GM12872 (cell line): Measurements from ENCODE around the gene KATNBL1.

Source experiments
- TF ChIP-seq, protein P1 (sequence below): IDR thresholded peaks from 3 replicates; pipeline ENCODE4 v1.5.1; 2011; ENCODE audit warnings: low read depth, mild to moderate bottlenecking, low read length, moderate library complexity; ENCODE audit not compliant: insufficient read depth

Gene KATNBL1

DNA sequence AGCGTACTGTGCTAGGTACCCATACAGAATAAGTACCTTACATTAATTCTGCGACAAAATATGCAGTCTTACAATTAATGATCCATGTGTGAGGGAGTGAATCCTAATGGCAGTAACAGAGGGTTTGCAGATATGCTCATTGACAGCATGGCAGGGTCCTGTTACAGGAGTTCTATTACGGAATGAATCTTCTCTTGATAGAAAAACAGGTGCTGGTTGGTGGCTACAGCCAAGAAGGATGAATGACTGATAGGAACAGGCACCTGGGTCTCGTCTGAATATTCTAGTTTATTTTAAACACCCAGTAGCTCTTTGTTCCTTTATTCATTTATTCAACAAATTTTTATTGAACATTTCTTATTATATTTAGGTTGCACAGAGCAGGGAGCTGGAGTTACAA, 85.2 kb downstream of the KATNBL1 start:
- TF ChIP-seq, protein P1, sequence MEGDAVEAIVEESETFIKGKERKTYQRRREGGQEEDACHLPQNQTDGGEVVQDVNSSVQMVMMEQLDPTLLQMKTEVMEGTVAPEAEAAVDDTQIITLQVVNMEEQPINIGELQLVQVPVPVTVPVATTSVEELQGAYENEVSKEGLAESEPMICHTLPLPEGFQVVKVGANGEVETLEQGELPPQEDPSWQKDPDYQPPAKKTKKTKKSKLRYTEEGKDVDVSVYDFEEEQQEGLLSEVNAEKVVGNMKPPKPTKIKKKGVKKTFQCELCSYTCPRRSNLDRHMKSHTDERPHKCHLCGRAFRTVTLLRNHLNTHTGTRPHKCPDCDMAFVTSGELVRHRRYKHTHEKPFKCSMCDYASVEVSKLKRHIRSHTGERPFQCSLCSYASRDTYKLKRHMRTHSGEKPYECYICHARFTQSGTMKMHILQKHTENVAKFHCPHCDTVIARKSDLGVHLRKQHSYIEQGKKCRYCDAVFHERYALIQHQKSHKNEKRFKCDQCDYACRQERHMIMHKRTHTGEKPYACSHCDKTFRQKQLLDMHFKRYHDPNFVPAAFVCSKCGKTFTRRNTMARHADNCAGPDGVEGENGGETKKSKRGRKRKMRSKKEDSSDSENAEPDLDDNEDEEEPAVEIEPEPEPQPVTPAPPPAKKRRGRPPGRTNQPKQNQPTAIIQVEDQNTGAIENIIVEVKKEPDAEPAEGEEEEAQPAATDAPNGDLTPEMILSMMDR = no peak

DNA sequence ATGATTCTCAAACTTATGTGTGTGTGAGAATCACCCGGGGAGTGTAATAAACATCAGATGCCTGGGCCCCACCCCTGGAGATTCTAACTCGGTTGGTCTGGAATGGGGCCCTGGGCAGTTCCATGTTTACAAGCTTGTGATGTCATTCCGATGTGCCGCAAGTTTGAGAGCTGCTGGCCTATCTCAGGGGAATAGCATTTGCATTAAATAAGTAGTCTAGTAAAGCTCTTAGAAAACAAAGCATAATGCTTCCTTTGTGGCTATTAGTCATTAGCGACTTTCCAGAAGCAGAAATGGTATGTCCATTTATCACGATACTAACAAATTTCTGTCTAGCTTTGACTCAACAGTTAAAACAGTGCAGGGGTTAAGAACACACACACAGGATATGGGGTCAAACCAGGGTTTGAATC, 87.1 kb downstream of the KATNBL1 start:
- TF ChIP-seq, protein P1 = no peak

DNA sequence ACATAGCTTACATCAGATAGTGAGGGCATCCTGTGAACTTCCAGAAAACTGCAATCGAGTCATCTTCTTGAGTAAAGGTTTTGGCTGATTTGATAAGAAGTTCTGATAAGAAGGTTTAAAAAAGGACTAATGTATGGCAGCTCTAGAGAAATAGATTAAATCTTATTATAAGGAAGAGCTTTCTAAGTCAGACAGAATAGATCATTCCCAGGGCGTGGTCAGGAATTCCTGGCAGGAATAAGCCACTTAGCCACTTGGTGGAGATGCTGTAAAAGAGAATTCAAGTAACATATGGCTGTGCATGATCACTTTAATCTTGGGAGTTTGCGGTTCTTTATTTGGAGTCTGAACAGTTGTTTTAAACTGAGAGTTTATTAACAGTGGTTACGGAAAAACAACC, 90.6 kb downstream of the KATNBL1 start:
- TF ChIP-seq, protein P1 = no peak

DNA sequence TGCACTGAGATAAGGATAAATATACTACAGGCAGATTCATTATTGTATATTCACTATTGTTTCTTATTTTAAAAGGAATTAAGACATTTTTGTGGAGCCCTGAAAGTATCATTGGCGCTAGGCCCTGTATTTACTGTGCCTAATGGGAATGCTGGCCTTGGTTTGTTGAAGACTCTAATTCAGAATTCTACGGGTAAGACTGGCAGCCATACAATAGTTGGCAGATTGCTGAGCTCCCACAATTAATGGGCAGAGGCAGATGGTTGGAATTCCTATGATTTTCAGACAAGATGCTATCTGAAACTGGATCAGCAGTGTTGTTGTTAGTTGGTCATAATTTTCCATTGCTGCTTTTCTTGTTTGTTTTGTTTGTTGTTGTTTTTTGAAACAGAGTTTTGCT, 93.3 kb downstream of the KATNBL1 start:
- TF ChIP-seq, protein P1 = no peak

DNA sequence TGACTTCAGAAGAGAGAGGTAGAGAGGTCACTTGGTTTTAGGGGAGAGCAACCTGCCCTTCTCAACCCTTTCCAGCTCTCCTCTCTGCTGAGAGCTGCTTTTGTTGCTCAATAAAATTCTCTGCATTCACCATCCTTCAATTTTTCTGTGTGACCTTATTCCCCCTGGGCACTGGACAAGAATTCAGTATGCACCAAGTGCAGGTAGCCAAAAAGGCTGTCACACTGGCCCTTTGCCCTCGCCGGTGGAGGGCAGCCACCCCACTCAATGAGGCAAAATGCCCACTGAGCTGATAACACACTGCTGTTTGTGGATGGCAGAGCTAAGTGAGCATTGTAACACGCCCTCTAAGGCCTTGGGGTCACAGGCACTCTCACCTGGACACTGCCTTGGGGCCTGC, 95.2 kb downstream of the KATNBL1 start:
- TF ChIP-seq, protein P1 = no peak

DNA sequence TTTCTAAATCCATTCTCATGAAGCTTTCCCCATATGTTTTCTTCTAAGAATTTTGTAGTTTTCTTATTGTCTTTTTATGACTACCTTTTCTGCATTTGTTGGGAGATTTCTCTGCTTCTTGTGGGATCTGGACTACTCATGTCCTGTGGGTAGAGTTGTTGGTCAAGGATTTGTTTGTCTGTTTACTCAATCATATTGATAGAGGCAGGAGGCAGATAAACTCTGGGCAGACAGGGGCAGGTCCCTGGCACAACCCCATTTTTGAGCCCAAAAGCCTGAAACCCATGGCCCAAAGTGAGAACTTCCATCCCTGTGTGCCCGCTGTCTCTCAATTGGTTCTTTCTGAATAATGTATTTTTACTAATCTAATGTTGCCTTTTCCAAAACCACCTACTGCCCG, 95.7 kb downstream of the KATNBL1 start:
- TF ChIP-seq, protein P1 = no peak

DNA sequence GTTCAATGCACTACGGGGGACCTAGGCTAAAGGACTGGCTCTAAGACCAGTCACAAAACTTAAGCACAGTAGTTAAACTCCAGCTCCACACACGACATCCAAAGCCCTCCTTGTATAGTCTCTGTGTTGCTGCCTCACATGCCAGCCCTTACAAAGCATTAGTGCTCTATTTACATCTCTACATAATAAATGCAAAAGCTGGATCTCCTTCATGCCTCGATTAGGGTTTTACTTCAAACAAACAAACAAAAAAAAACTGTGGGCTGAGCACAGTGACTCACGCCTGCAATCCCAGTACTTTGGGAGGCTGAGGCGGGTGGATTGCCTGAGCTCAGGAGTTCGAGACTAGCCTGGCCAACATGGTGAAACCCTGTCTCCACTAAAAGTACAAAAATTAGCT, 98.4 kb downstream of the KATNBL1 start:
- TF ChIP-seq, protein P1 = no peak
